ENCODE measurements around the gene KCNIP2.

DNA sequence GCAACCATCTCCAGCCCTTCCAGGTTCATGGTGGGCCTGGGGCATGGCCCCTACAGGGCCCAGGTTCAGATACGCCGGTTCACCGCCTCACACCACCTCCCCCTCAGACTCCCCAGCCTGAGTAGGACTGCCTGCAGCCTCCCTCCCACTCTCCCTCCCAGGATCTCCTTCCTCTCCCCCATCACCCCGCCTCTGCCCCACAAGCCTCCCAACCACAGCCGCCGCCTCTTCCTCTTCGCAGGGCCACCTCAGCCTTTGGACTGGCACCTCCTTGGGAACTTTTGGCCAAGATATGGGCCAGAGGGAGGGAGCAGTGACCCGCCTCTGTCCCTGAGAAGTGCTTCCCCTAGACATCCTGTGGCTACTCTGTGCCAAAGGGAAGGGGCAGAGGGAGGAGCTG is 9.3 kb downstream of the KCNIP2 start:
- TF ChIP-seq TAF1 (IDR thresholded peaks at IDR 0.05; ENCODE audit: borderline replicate concordance, low read depth, low read length) (no peak), RFX5 (IDR thresholded peaks at IDR 0.05; ENCODE audit: low read length) (no peak), CHD2 (IDR thresholded peaks at IDR 0.05; ENCODE audit: low read length, partially characterized antibody) (no peak), NRF1 (IDR thresholded peaks at IDR 0.05; ENCODE audit: low read depth, low read length) (no peak), TCF12 (IDR thresholded peaks at IDR 0.05) (no peak), SMC3 (IDR thresholded peaks at IDR 0.05; ENCODE audit: low read depth, low read length) (no peak), POLR2AphosphoS5 (IDR thresholded peaks at IDR 0.05; ENCODE audit: low read depth, low read length) (no peak)
- TF ChIP-seq, protein P1, sequence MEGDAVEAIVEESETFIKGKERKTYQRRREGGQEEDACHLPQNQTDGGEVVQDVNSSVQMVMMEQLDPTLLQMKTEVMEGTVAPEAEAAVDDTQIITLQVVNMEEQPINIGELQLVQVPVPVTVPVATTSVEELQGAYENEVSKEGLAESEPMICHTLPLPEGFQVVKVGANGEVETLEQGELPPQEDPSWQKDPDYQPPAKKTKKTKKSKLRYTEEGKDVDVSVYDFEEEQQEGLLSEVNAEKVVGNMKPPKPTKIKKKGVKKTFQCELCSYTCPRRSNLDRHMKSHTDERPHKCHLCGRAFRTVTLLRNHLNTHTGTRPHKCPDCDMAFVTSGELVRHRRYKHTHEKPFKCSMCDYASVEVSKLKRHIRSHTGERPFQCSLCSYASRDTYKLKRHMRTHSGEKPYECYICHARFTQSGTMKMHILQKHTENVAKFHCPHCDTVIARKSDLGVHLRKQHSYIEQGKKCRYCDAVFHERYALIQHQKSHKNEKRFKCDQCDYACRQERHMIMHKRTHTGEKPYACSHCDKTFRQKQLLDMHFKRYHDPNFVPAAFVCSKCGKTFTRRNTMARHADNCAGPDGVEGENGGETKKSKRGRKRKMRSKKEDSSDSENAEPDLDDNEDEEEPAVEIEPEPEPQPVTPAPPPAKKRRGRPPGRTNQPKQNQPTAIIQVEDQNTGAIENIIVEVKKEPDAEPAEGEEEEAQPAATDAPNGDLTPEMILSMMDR (IDR thresholded peaks at IDR 0.05) = no peak
- TF ChIP-seq, protein P2, sequence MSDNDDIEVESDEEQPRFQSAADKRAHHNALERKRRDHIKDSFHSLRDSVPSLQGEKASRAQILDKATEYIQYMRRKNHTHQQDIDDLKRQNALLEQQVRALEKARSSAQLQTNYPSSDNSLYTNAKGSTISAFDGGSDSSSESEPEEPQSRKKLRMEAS (IDR thresholded peaks at IDR 0.05; ENCODE audit: low read depth) = no peak
